ENCODE results near the gene SREBF1. TPM values are rescaled to one million over a fixed set of nuclear protein-coding genes. Genes with fewer than 3 reads are reported as not detected.

SREBF1 gene
- 10 to 100 TPM in 8 of 10 donors, 1 to 10 TPM in 2; 9.0 to 44.1 (median 16.4) TPM for total RNA-seq
- polyA plus RNA-seq, result 10 to 100 TPM; 49.0 to 61.2 TPM
- long read RNA-seq, donor 1, full-length matches to known transcripts, result 4 of 44 reads
- long read RNA-seq, donor 1, partial matches to known transcripts, result 30 of 44 reads
- long read RNA-seq, donor 1, other reads (novel, unspliced or antisense), result 10 of 44 reads
- long read RNA-seq, donor 2, full-length matches to known transcripts, result 7 of 38 reads
- long read RNA-seq, donor 2, partial matches to known transcripts, result 27 of 38 reads
- long read RNA-seq, donor 2, other reads (novel, unspliced or antisense), result 4 of 38 reads
- long read RNA-seq, donor 3, full-length matches to known transcripts, result 7 of 32 reads
- long read RNA-seq, donor 3, partial matches to known transcripts, result 20 of 32 reads
- long read RNA-seq, donor 3, other reads (novel, unspliced or antisense), result 5 of 32 reads

DNA sequence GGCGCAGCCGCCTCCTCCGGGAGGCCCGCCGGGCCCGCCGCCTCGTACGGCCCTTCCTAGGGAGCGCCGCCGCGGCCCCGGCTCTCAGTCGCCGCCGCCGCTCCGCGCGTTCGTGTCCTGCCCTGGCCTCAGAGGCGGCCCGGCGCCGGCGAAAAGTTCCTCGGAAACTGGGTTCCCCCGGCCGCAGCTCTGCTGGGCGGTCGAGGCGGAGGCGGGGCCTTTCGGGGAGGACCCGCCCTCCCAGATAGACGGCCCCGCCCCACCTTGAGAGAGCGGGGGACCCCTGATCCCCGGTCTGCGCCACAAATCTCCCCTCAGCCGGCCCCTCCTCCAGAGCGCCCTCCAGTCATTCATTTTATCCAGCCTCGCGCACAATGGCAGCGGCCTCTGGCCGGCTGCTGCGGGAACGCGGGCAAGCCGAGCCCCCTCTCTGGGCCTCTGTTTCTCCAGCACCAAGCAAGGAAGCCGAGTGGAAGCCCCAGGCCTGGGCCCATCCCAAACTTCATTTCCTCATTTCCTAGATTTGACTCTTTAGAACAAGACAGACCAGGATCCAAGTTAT is at the start of gene SREBF1:
Gene SREBF1 (minus strand): TSS at position 169 of the 562 bp plus-strand sequence. CDS start 169 bp downstream, outside the sequence.
- DNase-seq, result peak in 1 of 2 donors; percentile 70
- Histone ChIP-seq H3K27me3 (no peaks in the 10 kb centered on the region), H3K27ac (peak within 1 kb of the TSS; percentile 90 to 100 (median 98)), H3K4me3 (peak within 1 kb of the TSS; percentile 43 to 96 (median 80)), H3K9me3 (no peaks in the 10 kb centered on the region), H3K36me3 (no peaks in the 10 kb centered on the region), H3K4me1 (peaks cover 42 to 92% (median 72%) of the 10 kb centered on the region in 9 donors)
- TF ChIP-seq CTCF (IDR thresholded peaks at IDR 0.05), result no peak
- WGBS, 2 donors, result 3 to 4% methylated on average over 52 of the region's 52 CpGs
- intact Hi-C loops (cut with DNase I), result no loop called here
- peak in 7 of 8 donors; percentile 9 to 44 (median 18) for ATAC-seq

DNA sequence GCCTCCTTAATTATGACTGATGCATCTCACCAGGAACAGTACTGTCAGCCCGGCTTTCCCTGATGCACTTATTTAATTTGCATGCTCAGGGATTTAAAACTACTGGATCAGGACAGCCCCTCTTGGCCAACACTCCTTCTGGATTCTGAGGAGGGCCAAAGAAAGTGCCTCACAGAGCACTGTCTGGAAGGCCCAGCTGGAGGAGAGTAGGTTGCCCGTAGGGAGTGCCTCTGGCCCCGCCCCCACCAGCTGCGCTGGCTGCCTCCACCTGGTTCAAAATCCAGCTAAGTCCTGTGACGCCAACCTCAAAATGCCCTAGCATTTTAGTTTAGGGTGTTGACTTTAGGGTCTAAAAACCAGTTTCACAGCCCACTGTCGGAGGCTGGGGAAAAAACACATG is 49.4 kb upstream of the SREBF1 start:
- DNase-seq (peak; percentile 37 to 55), ATAC-seq (peak in 7 of 8 donors; percentile 55 to 70 (median 59))
- intact Hi-C loops (cut with DNase I), result loop anchor here in 5 of 10 donors (5.0 to 10.0 kb wide), 4 partner anchors 36 to 149 kb away; partner anchors contain the start of genes ATPAF2 (in 2 of the 5) and GID4 (in 2 of the 5)
- Histone ChIP-seq H3K27me3 (no peaks in the 10 kb centered on the region), H3K36me3 (peaks cover 0 to 51% (median 28%) of the 10 kb centered on the region in 9 donors), H3K4me1 (peaks cover 4 to 44% (median 30%) of the 10 kb centered on the region in 9 donors), H3K9me3 (no peaks in the 10 kb centered on the region), H3K27ac (peak overlapping the region in 5 of 10 donors; percentile 9 to 56 (median 42)), H3K4me3 (no peak overlapping the region)
- no peak for TF ChIP-seq CTCF (IDR thresholded peaks at IDR 0.05)
- 81 to 82% methylated on average over 6 of the region's 6 CpGs for WGBS, 2 donors

DNA sequence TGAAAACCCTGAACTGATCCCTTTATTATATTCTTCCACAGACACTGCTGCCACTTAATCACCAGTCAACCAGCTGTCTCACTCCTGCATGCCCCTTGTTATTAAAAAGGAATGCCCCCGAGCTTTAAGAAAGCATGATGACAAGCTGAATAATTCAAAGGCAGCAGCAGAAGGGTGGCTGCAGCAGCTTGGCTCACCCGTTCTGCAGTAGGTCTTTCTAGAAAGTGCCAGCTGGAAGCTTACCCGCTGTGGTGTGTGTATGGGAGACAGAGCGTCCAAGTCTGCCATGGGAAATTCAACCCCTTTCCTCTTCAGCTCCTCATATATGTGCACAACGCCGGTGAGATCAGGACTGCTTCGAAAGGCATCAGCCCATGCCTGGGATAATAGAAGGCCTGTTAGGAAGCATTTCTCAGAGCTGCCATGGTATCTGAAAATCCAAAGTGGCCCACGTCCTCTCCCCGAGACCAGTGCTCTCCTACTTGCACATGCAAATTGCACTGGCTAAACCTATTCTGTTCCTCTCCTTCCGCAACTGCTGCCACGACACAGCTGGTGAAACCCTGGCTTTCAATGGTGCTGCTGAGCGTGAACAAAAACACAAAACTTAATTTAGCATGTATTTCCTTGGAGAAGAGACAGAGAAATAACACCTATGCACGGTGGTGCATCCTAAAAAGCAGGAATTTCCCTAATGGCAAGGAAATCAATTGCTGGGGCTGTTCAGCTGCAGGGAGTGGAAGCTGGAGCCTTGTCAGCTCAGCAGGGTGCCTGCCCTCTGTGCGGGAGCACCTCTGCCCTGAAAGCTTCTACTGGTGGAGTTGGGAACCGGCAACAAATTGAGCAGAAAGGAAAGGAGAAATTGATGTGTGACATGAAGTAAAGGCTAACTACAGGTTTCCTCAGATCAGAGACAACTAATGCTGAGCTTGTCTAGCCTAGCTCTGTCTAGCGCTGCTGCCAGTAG is 47.9 kb upstream of the SREBF1 start:
- Histone ChIP-seq H3K4me1 (peaks cover 4 to 45% (median 35%) of the 10 kb centered on the region in 9 donors), H3K27me3 (no peaks in the 10 kb centered on the region), H3K4me3 (no peak overlapping the region), H3K36me3 (peaks cover 0 to 64% (median 33%) of the 10 kb centered on the region in 9 donors), H3K9me3 (no peaks in the 10 kb centered on the region), H3K27ac (no peak overlapping the region)
- DNase-seq (no peak), ATAC-seq (no peak)
- intact Hi-C loops (cut with DNase I), result loop anchor here in 5 of 10 donors (5.0 to 10.0 kb wide), 4 partner anchors 38 to 150 kb away; partner anchors contain the start of genes ATPAF2 (in 2 of the 5) and GID4 (in 2 of the 5)
- no peak for TF ChIP-seq CTCF (IDR thresholded peaks at IDR 0.05)
- 94 to 95% methylated on average over 16 of the region's 16 CpGs for WGBS, 2 donors

Measured in heart right ventricle (tissue), 16 donors.